ENCODE measurements around the gene MRPL49. TPM values are rescaled to one million over a fixed set of nuclear protein-coding genes. Genes with fewer than 3 reads are reported as not detected.

Gene MRPL49
- total and polyA plus RNA-seq, 2 of the 13 experiments (the other 11 are each of a cell fraction or from before 2014, with no cell fraction given) = 39.2 to 53.3 TPM

GRCh38 chr11:65116370-65117205 is 5.5 kb upstream of the MRPL49 start:
- peak overlapping the region; percentile 73 to 88 (median 80) for H3K4me3 ChIP-seq (replicated peaks in 1 of 3; ENCODE audit: insufficient read depth in 1 of 3, low read depth in 2 of 3, low read length in 3 of 3)
- no peaks in the 10 kb centered on the region for H3K9me3 ChIP-seq (ENCODE audit: low read length)
- no peaks in the 10 kb centered on the region; a peak in 1 of 5 replicates for H3K27me3 ChIP-seq (ENCODE audit: control insufficient read depth in 1 of 2, insufficient read depth in 2 of 2, low read length in 2 of 2)
- H3K4me1 ChIP-seq (ENCODE audit: insufficient read depth, low read length) = peaks cover 42% of the 10 kb centered on the region
- ChIA-PET CTCF (ENCODE audit: low intra/inter-chr PET ratio, low total read pairs) (no interaction called here), POLR2A (interaction anchor here (1.0 to 4.1 kb wide), 8 partner anchors 12 to 267 kb away, joined by 3 to 23 read pairs (median 4); partner anchors contain the start of genes GPHA2, SAC3D1, SYVN1 and VPS51)
- peaks cover 23% of the 10 kb centered on the region for H3K79me2 ChIP-seq (ENCODE audit: insufficient read depth, low read length)
- no TSS peak for BruUV-seq (replicated peaks)
- ATAC-seq = peak; percentile 2
- no peaks in the 10 kb centered on the region for H4K20me1 ChIP-seq (ENCODE audit: insufficient read depth, low read length)
- no peak for DNase-seq (ENCODE audit: low spot score)
- peaks cover 7 to 22% of the 10 kb centered on the region in 2 experiments; a peak in 4 of 5 replicates for H3K36me3 ChIP-seq (replicated peaks in 1 of 2; ENCODE audit: control insufficient read depth in 1 of 2, insufficient read depth in 2 of 2, low read length in 2 of 2)
- 48% methylated on average over 23 of the region's 68 CpGs for WGBS (ENCODE audit: low lambda C conversion rate)
- H3K4me2 ChIP-seq (ENCODE audit: low read depth, low read length) = peak overlapping the region; percentile 80
- peak overlapping the region; percentile 90 for H3K9ac ChIP-seq (ENCODE audit: insufficient read depth, low read depth, low read length)
- no peak overlapping the region for H2AFZ ChIP-seq (ENCODE audit: low read length)
- in situ Hi-C loops (cut with HindIII; ENCODE audit: extremely low pct_ligation_motif_present, low pct_unique_long_range_greater_than_20kb) = no loop called here
- intact Hi-C loops (cut with micrococcal nuclease; ENCODE audit: unreplicated experiment) = loop anchor here (2.0 kb wide), 1 partner anchor 50 kb away; no protein-coding TSS in a partner anchor
- FAIRE-seq = no peak
- H3K27ac ChIP-seq (ENCODE audit: extremely low read length, insufficient read depth, low read length) = peak overlapping the region; percentile 75
- no peak for TF ChIP-seq KAT8 (CRISPR knock-in tag; IDR thresholded peaks at IDR 0.05)
- no peak for TF ChIP-seq TIGD3 (CRISPR knock-in tag; IDR thresholded peaks at IDR 0.05; ENCODE audit: borderline replicate concordance)
- TF ChIP-seq ZNF3 (CRISPR knock-in tag; IDR thresholded peaks at IDR 0.05) = no peak
- TF ChIP-seq ZNF891 (CRISPR knock-in tag; IDR thresholded peaks at IDR 0.05) = no peak
- TF ChIP-seq KLF9 (CRISPR knock-in tag; IDR thresholded peaks at IDR 0.05; ENCODE audit: low read depth) = no peak
- TF ChIP-seq MAX (IDR thresholded peaks at IDR 0.05) = peak; percentile 60; the same call in 1 of the 2 replicates
- TF ChIP-seq THAP9 (CRISPR knock-in tag; IDR thresholded peaks at IDR 0.05; ENCODE audit: borderline replicate concordance) = no peak
- TF ChIP-seq DPF2 (CRISPR knock-in tag; IDR thresholded peaks at IDR 0.05; ENCODE audit: borderline replicate concordance, low read depth) = no peak
- no peak for TF ChIP-seq ZNF557 (CRISPR knock-in tag; IDR thresholded peaks at IDR 0.05)
- peak; percentile 73; the same call in 1 of the 2 replicates for TF ChIP-seq ZNF563 (CRISPR knock-in tag; IDR thresholded peaks at IDR 0.05)
- peak; percentile 79 for TF ChIP-seq CENPT (CRISPR knock-in tag; IDR thresholded peaks at IDR 0.05; ENCODE audit: low read depth)
- TF ChIP-seq ZC3H13 (CRISPR knock-in tag; IDR thresholded peaks at IDR 0.05) = no peak
- no peak for TF ChIP-seq KLF11 (CRISPR knock-in tag; IDR thresholded peaks at IDR 0.05)
- TF ChIP-seq TFE3 (CRISPR knock-in tag; IDR thresholded peaks at IDR 0.05) = no peak
- no peak for TF ChIP-seq ZSCAN22 (CRISPR knock-in tag; IDR thresholded peaks at IDR 0.05)
- TF ChIP-seq MTA1 (CRISPR knock-in tag; IDR thresholded peaks at IDR 0.05; ENCODE audit: borderline replicate concordance) = no peak
- TF ChIP-seq ZNF616 (CRISPR knock-in tag; IDR thresholded peaks at IDR 0.05; ENCODE audit: low read depth) = 0 out of 2 replicates have a peak, but pooled peaks have one; percentile 41
- no peak for TF ChIP-seq ERF (CRISPR knock-in tag; IDR thresholded peaks at IDR 0.05)

Measured in HepG2 (cell line).